Amniotic stem cell (primary cell): ENCODE results near the gene XDH.

Experiments used
- DNase-seq: peaks from one replicate; lab custom pipeline; 2025; lab: John Stamatoyannopoulos, UW

XDH gene

DNA sequence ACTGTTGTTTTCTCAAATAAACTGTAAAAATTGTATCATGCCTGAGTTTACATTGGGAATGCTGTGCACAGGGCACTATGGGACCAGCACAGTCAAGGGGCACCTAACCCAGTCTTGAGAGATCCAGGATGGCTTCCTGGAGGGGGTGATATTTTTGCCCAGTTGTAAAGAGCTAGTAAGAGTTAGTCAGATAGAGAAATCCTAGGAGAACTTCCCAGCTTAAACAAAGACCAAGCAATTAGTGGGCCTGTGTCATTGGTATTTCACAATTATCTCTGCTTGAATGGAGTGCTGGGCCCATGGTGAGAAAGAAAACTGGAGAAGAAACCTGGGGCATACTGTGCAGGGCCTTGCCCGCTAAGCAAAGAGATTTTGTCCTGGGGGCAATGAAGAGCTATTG is 12.2 kb downstream of the XDH start:
- no peak for DNase-seq

DNA sequence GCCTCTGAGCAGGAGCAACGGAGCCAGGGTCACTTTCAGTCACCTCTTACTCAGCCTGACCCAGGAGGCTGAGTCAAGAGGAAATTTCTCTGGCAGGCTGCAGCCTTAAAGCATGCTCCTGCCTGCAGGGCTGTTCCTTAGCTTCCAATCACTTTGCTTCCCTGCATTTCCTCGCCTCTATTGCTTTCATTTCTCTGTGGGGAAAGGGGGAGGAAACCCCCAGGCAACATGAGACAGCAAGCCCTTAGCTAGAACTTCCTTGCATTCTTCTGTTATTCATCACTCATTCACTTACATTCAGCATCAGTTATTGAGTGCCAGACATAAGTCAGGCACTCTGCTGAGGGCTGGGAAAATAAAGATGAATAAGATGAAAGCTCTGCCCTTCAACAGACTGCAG is 13.0 kb downstream of the XDH start:
- DNase-seq: peak; percentile 86

DNA sequence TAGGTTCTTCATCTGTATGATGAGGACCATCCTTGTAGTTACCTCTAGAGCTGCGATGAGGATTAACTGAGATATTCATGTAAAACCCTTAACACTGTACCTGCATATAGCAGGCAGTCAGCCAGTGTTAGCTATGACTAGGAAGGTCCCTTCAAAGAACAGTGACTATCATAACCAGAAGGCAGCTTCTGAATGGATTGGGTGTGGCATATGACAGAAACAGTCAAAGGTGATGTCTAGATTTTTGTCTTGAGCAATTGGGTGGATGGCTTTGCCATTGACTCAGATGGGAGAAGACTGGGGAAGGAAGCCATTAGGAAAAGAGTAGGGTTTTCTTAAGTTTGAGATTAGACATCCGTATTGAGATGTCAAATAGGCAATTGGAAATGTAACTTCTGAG is 15.7 kb downstream of the XDH start:
- no peak for DNase-seq

DNA sequence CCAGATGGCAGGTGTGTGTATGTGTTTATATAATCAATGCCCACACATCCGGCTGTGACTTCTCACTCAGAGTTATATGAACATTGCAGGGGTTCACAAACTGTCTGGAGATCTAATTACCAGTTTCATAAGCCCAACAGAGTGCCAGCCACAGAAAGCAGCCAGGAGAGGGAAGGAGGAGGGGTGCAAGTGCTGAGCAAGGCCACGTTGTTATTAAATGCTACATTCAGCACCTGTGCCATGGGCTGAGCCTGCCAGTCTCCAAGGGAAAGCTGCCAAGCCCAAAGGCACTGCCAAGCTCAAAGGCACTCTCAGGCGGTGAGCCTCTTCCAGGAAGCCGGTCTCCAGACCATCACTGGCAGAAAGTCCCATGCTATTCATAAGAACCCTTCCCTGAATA is 17.4 kb downstream of the XDH start:
- no peak for DNase-seq

DNA sequence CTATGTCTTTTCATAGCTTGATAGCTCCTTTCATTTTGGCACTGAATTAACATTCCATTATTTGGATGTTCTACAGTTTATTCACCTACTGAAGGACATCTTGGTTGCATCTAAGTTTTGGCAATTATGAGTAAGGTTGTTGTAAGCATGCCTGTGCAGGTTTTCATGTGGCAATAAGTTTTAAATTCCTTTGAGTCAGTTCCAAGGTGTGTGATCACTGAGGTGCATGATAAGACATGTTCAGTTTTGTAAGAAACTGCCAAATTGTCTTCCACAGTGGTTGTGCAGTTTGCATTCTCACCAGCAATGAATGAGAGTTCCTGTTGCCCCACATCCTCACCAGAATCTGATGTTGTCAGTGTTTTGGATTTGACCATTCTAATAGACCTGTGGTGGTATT is 24.2 kb downstream of the XDH start:
- no peak for DNase-seq

DNA sequence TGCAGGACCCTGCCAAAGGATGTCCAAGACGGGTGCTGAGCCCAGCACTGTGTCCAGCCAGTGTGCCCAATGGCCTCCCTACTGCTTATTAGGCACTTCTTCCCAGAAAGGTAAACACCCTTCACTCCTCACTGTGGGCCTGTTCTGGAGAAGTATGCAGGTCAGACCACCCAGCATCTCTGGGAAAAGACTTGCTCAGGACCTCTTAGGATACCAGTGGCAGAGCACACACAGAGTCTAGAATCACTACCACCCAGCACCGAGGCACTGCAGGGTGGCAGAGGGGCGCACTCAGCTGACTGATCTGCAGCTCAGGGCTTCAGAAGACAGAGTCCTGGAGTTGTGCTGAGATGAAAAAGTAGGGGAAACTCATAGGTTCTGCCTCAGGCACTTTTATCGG is 25.8 kb downstream of the XDH start:
- DNase-seq: no peak

DNA sequence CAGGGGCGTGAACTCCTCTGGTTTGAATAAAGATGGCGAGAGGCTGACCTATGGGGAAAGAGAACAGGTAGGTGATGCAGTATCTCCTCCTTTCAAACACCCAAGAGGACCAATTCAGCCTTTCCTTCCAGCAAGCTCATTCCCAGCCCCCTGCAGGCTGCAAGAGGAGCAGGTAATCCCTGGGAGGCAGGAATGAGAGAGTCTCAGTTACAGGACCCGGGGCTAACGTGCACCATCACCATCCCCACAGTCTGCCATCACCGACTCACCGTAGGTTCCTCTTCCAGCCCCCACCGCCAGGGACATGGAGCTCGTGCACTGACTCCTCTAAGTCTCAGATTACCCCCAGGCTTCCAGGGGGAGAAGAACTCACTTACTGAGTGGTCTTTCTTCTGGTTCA is 26.7 kb downstream of the XDH start:
- DNase-seq: no peak

DNA sequence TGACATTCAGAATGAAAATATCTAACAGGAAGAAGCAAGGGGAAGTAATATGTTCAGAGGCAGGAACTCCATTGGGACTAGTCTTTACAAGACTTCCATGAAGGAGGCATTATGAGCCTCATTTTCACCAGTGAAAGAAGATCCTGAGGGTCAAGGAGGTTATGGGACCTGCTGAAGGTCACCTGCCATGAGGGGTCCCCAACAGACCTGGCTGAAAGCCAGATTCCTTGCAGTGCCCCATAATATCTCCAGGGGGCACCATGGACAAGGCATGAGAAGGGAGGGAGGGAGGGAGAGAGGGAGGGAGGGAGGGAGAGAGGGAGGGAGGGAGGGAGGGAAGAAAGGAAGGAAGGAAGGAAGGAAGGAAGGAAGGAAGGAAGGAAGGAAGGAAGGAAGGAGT is 27.9 kb downstream of the XDH start:
- DNase-seq: no peak

DNA sequence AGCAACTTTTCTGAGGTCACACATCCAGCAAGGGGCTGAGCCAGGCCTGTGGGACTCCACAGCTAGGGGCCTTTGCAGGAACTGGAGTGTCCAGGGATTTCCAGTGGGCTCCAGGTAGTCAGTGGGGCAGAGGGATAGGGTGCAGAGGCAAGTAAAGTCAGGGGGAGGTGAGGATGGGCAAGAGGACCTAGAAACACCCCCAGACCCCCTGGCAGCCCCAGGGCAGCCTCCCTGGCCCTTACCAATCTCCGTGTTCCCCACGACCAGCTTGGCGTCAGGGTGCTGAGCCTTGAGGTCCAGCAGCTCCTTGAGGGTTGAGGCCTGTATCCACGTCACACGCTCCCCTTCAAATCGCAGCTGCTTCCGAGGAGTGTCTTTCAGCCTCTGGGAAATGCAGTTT is 28.4 kb downstream of the XDH start:
- no peak for DNase-seq

DNA sequence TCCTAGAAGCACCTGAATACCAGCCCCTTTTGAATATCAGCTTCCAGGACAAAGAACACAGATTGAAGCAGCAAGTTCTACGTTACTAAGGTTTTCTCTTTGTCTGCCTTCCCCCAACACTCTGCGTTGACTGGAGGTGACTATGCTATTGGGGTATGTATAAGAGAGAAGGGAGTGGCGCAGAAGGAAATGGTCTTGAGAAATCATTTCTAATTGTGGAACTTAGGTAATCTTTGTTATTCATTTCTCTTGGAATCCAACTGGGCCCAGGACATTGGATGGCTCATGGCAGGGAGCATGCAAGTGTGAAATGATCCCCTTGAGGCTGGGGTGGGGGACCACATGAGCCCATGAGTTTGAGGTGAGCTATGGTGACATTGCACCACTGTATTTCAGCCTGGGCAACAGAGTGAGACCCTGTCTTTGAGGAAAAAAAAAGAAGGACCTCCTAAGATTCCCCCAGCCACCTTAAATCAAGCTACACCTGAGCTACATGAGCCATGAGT is 29.7 kb downstream of the XDH start:
- peak; percentile 64 for DNase-seq

DNA sequence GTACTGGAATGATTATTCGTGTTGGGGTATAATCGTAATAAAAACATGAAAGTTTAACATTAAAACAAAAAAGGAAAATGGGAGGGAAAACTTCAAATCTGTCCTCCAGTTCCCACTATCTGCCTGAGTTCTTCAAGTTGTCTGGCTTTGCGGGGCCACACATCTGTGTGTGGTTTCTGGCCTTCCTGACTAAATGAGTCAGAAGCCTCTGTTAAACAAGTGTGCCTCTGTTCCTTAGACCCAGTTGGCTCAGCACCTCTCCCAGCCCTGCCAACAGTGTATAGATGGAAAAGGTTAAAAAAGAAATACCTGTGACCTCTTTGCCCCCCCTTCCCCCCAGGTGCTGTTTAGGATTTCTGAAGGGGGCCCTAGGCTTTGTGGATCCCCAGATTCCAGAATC is 30.2 kb downstream of the XDH start:
- peak; percentile 35 for DNase-seq

DNA sequence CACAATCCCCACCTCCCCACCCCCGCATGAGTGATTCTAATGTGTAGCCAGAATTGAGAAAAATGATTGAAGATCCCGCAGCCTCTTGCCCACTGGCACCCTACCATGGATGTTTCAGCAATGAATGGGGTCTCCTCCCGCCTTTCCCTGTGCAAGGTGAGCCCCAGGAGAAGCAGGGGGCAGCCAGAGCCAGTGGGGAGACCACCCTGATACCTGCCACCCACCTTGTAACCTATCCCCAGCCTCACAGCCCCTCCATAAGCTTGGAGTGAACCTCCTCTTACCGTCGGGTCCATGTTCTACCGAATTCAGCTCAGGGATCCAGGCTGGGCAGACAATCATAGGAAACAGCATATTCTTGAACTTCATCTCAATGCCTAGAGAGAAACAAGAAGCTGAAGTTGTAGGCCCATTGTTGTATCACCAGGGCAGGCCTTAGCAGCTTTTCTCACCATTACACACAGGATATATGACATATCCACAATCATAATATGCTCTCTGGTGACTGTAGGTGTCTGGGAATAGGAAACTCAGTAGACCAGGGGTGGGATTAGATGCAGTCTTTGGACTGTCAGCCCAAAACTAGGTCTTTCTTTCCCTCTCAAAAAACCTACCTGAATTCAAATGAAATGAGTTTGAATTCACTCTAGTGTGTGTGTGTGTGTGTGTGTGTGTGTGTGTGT is 30.9 kb downstream of the XDH start:
- no peak for DNase-seq

DNA sequence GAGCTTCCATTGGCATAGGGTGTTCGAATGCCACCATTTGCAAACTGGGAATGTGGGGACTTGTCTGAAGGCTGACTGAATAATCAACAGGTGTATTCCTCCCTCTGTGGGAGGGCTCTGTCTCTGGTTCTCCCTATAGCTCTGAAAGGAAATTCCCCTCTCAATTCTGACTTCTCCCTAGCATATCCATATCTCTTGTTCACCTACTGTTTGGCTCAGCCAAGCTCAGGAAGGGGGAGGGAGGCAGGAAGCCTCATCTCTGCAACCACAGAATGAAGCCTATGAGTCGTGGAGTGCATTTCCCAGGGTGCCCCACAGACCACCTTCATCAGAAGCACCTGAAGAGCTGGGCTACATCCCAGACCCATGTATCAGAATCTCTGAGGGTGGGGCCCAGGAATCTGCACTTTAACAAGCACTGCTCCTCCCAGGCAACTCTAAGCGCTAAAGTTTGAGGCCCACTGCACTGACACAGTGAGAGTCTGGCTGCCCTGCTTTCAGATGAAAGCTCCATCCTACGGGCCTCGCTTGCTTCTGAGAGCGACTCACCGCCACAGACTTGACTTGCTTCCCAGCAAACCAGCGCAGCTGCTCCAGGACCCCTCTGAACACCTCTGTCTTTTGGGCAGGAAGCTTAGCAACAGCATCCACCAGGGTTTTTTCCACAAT is 32.0 kb downstream of the XDH start:
- DNase-seq: no peak

DNA sequence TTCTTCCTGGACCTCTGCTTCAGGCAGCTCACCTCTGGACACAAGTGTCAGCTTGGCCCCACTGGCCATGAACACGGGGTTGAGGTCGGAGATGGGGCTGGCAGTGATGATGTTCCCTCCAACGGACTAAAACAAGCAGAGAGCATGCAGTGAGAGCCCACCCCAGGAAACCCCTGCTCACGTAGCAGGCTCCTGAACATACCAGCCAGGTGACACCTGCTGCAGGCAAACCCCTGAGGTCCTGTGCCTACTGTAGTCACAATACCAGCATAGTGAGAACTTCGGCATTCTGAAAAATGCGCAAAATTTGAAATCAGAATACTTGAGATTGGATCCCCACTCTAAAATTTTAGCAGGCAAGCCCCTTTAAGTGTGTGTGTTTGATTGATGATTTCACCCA is 32.9 kb downstream of the XDH start:
- no peak for DNase-seq

DNA sequence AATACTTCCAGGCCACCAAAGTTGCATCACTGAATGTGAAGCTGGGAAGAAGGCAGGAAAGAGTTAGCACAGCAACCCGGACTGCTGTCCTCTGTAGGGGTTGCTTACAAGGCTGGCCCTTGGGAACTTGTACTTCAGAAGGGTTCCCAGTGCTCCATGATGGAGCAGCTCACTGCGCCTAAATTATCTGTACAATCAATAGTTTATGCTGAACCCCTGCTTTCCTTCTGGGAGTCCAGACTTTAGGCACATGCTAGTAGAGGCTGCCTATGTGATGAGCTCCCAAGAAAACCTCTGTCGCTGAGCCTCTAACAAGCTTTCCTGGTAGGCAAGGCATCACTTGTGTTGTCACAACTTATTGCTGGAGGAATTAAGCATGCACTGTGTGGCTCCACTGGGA is 34.3 kb downstream of the XDH start:
- DNase-seq: no peak

DNA sequence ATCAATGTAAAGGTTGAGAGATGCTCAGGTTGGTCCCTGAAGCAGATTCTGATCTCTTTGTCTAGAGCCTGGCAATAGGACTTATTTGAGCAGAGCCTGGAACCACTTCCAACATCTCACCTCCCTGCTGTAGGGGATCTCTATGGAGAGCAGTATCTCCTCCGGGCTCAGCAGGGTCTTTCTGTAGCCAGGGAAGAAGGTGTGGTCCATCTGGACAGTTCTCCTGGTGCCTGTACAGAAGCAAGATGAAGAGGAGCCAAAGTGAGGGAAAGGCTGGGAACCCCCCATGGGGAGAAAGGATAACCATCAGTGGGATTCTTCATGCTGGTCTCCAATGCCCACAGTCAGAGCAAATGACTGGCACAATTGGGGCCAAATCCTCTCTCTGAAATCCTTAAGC is 34.8 kb downstream of the XDH start:
- no peak for DNase-seq

DNA sequence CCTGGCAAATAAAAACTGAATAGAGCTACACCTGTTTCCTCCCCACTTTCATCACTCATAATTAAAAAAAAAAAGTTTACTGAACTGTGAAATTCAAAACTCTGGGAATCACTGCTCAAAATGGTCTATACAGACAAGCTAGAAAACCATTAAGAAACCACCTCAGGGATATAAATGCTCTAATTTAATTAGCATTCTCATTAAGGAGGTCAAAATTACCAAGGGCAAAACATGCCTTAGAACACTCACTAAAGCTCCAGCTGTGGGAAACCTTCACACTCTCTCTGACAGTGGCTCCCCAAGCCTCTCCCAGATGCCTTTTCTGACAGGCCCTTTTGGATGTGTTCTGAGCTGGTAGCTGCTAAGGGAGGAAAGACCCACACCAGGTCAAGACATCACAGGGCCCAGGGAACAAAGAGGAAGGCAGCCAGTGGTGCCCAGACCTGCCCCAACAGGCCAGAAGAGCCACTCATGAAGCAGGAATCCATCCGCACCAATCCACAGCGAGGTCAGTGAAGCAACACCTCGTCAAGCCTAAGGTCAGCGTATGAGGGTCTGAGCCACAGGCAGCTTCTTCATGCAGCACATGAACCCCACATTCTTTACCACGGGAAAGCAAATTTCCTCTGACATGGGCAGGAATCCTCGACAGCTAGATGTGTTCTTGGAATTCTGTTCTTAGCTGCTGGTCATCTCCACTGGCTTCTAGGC is 35.6 kb downstream of the XDH start:
- DNase-seq: no peak

DNA sequence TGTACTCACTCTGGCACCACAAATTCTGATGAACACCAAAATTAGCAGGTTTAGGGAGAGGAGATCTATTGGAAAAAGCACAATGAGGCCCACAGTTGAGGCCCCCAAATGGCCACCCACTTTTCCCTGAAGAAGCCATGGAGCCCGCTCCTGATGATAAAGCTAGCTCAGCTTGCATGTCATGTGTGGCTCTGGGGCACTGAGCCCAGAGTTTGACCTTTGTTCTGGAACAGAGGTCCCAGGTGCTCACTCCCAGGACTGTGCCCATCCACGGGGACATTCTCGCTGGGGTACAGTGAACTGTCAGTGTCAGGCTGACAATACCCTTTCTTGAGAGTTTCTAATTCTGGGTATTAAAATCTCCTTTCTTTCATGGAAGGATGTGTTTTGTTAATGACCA is 36.2 kb downstream of the XDH start:
- no peak for DNase-seq

DNA sequence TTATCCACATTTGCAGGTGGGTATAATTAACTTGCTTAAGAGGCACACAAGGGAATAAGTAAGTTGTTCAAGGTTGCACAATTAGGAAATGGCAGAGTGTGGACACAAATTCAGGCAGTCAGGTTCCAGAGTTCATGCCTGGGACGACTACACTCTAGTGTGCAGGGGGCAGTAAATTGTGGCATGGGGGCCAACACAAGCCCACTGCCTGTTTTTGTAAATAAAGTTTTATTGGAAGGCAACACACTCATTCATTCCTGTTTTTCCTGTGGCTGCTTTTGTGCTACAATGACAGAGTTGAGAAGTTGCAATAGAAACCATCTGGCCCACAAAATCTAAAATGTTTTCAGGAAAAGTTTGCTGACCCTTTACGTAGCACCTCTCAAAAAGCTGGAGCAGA is 41.4 kb downstream of the XDH start:
- no peak for DNase-seq

DNA sequence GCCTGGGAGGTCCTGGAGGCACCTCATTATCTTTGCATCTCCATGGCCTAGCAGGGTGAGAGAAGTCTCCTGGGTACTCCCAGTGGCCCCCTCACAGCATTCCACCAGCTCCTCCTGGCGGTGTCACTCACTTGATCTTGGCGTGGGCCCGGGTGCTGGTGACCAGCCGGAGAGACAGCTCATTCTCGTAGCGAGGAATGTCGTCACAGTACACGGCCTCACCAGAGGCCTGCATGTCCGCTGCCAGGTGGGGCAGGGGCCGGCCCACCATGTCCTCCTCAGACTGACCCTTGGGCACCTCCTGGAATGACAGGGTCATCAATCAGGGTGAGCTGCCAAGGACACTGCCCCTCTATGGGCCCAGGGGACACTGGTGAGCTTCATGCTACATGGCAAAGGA is 42.4 kb downstream of the XDH start:
- DNase-seq: no peak

DNA sequence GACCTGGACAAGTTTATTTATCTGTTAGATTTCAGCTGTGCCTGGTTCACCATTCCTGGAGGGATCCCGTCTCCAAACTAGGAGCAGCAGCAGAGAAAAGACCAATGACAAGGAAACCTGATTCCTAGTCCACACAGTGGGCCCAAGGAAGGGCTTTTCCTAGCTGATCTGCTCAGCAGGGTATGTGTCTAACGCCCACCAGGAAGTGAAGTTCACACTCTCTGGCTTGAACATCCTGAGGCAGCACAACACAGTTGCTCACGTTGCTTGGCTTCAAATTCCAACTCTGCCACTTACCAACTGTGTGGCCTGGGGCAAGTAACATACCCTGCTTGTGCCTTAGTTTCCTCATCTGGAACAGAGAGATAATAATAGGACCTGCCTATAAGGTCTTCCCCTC is 42.9 kb downstream of the XDH start:
- no peak for DNase-seq

DNA sequence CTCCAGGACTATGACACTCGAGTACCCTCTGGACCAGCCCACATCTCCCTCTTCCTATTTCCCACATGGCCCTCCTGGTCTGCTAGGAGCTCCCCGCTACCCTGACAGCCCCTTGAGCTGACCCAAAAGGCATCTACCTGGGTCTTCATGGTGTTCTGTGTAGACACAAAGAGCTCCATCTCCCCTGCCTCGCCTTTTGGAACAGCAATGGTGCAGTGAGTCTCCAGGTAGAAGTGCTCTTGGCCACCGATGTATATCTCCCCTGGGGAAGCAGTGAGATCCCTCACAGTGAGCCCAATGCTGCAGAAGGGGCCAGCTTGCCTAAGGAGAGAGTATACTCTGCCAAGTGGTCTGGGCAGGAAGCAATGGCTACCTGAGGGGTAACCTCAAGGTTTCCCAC is 47.8 kb downstream of the XDH start:
- DNase-seq: no peak

DNA sequence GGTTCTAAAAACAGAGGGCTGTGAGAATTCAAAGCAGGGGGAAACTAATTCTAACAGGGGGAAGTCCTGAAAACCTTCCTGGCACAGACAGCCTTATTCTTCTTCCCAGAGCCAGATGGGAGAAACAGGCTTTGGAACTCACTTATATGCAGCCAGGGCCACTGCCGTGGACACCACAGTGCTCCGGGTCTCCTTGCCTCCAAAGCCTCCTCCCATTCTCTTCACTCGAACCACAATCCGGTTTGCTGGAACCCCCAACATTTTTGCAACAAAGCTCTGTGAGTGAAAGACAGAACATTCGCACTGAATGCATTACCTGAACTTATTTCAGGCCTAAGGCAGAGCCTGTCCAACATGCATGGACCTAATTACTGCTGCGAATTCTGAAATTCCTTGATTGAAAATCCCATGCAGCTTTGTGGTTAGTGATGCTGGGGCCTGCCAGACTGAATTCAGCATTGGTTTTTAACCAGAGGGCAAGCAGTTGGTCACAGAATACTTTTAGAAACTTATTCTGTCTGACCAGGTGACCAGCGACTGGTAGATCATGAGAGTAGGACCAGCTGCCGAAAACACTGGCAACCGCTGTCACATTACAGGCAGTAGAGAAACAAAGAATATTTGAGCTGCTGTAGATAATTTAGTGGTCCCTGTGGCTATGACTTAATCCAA is 48.6 kb downstream of the XDH start:
- DNase-seq: no peak
